HS-5 (cell line): ENCODE measurements around the gene TRAPPC5.

Experiments
- DNase-seq: peaks from one replicate; pipeline ENCODE4 v3.0.0-alpha.2; 2012; ENCODE audit warnings: low read depth

The TRAPPC5 gene

GRCh38 chr19:7732045-7732444, 51.4 kb downstream of the TRAPPC5 start, which contains the start of gene CLEC4G:
Gene CLEC4G, minus strand, starts transcription at chr19:7732110. Its CDS starts 8 bp downstream, at chr19:7732102.
- DNase-seq: no peak

- no peak for DNase-seq
Observed at GRCh38 chr19:7733376-7733775, 52.7 kb downstream of the TRAPPC5 start.

GRCh38 chr19:7734220-7735203, 53.9 kb downstream of the TRAPPC5 start:
- DNase-seq: no peak

GRCh38 chr19:7736148-7736547, 55.5 kb downstream of the TRAPPC5 start:
- no peak for DNase-seq

- DNase-seq: no peak
Observed at GRCh38 chr19:7737215-7737614, 56.6 kb downstream of the TRAPPC5 start.
